IMR-90 (cell line): ENCODE data around the gene KRTAP5-6.

Source experiments
- BHLHE40 ChIP-seq: fragments of 150-350 bp; IDR thresholded peaks from 2 replicates; pipeline ENCODE4 v1.6.1; 2016; ENCODE audit warnings: mild to moderate bottlenecking, low read depth, low read length
- CHD1 ChIP-seq: IDR thresholded peaks from 2 replicates; pipeline ENCODE4 v1.6.1; 2012; ENCODE audit warnings: low read depth, low read length, improper control_type of control experiment
- CTCF ChIP-seq: conservative IDR thresholded peaks from 2 replicates; pipeline ENCODE4 v1.5.1; 2012; ENCODE audit warnings: mild to moderate bottlenecking, low read depth, low read length, improper control_type of control experiment
- FOS ChIP-seq: fragments of 150-350 bp; IDR thresholded peaks from 2 replicates; pipeline ENCODE4 v1.6.1; 2016; ENCODE audit warnings: low read depth, low read length
- MAZ ChIP-seq: IDR thresholded peaks from 2 replicates; pipeline ENCODE4 v1.6.1; 2012; ENCODE audit warnings: low read depth, mild to moderate bottlenecking, low read length, improper control_type of control experiment, moderate library complexity, borderline replicate concordance
- MXI1 ChIP-seq: IDR thresholded peaks from 2 replicates; pipeline ENCODE4 v1.6.1; 2012; ENCODE audit warnings: low read depth, mild to moderate bottlenecking, low read length, moderate library complexity, borderline replicate concordance
- POLR2A ChIP-seq: IDR thresholded peaks from 2 replicates; pipeline ENCODE4 v1.6.1; 2012; ENCODE audit warnings: mild to moderate bottlenecking, low read depth, low read length
- RCOR1 ChIP-seq: IDR thresholded peaks from 2 replicates; pipeline ENCODE4 v1.6.1; 2012; ENCODE audit warnings: mild to moderate bottlenecking, low read length, improper control_type of control experiment; ENCODE audit not compliant: insufficient replicate concordance
- SMC3 ChIP-seq: fragments of 150-350 bp; IDR thresholded peaks from 2 replicates; pipeline ENCODE4 v1.6.1; 2016; ENCODE audit warnings: low read depth, mild to moderate bottlenecking, antibody characterized with exemption, low read length, moderate library complexity

- TF ChIP-seq CTCF (no peak), POLR2A (no peak), MXI1 (no peak), FOS (no peak), CHD1 (no peak), SMC3 (no peak), BHLHE40 (no peak), MAZ (no peak), RCOR1 (no peak)
Measured at GRCh38 chr11:1742371-1742770, 45.4 kb downstream of the KRTAP5-6 start.
